Kidney epithelial cell (primary cell): Measurements from ENCODE around the gene ADGRL1. TPM values are rescaled to one million over a fixed set of nuclear protein-coding genes. Genes with fewer than 3 reads are reported as not detected.
"Not testable (repeated sequence)": the region's sequence is repeated elsewhere in the genome, so short reads cannot be mapped to it uniquely, and the experiment has no call there.

Experiments
- DNase-seq: peaks from one replicate; pipeline ENCODE4 v3.0.0-alpha.2; 2010; ENCODE audit warnings: low read depth
- H3K27me3 ChIP-seq: 2 replicates; pipeline ENCODE4 v1.6.0; 2011; ENCODE audit warnings: low read length; ENCODE audit not compliant: control insufficient read depth, insufficient read depth
- H3K36me3 ChIP-seq: 2 replicates; pipeline ENCODE4 v1.5.1; 2011; ENCODE audit warnings: low read length; ENCODE audit not compliant: control insufficient read depth, insufficient read depth
- H3K4me3 ChIP-seq: 2 replicates; pipeline ENCODE4 v1.5.1; 2011; ENCODE audit warnings: low read depth, mild to moderate bottlenecking, control low read depth, low read length
- total RNA-seq: library from RNA; depleted of rRNA; stranded (reverse); fragments of >200 nt; gene quantifications from 2 replicates; pipeline ENCODE4 v1.2.3, GENCODE V29; 2015
- TF ChIP-seq, protein P1 (sequence below): IDR thresholded peaks from 2 replicates; pipeline ENCODE4 v1.5.1; 2011; ENCODE audit warnings: mild to moderate bottlenecking, moderate library complexity, low read length, control low read depth, inconsistent platforms; ENCODE audit not compliant: insufficient read depth, poor library complexity, severe bottlenecking

ADGRL1 gene
- total RNA-seq, 1 donor from 2014 or later = 15.0 TPM

DNA sequence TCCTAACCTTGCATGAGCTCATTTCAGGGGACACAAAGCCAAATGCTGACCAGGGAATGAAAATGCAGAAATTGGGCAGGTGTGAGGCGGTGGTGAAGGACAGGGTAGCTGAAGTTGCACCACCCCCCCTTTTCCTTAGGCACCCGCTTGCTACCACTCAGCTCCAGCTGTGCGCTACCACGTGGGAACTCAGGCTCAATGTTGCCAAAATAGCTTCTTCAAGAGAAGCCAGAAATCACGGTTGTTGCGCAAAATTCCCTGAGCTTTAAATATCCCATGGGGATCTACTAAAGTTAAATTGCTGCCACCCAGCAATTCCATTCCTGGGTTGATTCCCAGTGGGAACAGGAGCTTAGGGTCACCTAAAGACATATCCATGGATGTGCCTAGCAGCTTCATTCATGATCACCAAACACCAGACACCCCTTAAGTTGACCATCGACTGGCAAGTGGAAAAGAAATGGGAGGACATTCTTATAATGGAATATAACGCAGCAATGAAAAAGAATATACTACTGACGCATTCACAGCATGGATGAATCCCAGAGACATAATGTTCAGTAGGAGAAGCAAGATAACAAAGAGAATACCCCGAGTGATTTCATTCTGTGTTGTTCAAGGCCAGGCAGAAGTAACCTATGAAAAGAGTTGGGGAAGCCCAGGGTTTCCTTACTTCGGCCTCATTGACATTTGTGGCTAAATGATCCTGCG lies 12.8 kb upstream of the ADGRL1 start:
- Histone ChIP-seq H3K4me3 (no peak overlapping the region), H3K27me3 (no peaks in the 10 kb centered on the region), H3K36me3 (no peaks in the 10 kb centered on the region)
- no peak for DNase-seq
- TF ChIP-seq, protein P1, sequence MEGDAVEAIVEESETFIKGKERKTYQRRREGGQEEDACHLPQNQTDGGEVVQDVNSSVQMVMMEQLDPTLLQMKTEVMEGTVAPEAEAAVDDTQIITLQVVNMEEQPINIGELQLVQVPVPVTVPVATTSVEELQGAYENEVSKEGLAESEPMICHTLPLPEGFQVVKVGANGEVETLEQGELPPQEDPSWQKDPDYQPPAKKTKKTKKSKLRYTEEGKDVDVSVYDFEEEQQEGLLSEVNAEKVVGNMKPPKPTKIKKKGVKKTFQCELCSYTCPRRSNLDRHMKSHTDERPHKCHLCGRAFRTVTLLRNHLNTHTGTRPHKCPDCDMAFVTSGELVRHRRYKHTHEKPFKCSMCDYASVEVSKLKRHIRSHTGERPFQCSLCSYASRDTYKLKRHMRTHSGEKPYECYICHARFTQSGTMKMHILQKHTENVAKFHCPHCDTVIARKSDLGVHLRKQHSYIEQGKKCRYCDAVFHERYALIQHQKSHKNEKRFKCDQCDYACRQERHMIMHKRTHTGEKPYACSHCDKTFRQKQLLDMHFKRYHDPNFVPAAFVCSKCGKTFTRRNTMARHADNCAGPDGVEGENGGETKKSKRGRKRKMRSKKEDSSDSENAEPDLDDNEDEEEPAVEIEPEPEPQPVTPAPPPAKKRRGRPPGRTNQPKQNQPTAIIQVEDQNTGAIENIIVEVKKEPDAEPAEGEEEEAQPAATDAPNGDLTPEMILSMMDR = no peak

DNA sequence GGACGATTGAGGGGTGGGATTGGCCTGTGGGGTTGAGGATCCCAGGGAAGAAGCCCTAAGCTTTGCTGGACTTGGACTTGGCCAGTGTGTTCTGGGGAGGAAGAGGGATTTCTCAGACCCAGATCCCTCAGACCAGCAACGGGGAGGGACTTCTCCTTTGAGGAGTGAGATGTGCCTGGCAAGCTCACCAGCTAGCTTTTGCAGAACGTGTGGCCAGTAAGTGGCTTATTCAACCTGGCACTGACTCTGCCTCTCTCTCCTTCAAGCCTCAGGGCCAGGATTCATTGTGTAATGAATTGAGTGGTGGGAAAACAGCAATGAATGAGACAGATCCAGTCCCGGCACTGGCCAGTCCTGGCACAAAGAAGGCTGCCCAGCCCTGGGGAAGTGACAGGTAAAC lies 11.9 kb upstream of the ADGRL1 start:
- H3K4me3 ChIP-seq, H3K36me3 ChIP-seq, H3K27me3 ChIP-seq, DNase-seq: not testable (repeated sequence)

DNA sequence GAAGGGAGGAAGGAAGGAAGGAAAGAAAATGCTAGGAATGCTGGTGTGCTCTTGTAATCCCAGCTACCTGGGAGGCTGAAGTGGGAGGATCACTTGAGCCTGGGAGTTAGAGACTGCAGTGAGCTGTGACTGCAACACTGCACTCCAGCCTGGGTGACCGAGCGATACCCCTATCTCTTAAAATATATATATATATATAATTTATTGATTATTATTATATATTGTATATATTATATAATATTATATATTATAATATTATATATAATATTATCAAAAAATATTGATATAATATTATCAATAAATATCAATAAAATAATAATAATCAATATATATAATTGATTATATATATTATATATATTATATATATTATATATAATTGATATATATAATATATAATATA lies 8.6 kb upstream of the ADGRL1 start:
- no peak for DNase-seq
- H3K4me3 ChIP-seq = no peak overlapping the region
- TF ChIP-seq, protein P1 = no peak
- peaks cover 7% of the 10 kb centered on the region for H3K27me3 ChIP-seq
- no peaks in the 10 kb centered on the region for H3K36me3 ChIP-seq

DNA sequence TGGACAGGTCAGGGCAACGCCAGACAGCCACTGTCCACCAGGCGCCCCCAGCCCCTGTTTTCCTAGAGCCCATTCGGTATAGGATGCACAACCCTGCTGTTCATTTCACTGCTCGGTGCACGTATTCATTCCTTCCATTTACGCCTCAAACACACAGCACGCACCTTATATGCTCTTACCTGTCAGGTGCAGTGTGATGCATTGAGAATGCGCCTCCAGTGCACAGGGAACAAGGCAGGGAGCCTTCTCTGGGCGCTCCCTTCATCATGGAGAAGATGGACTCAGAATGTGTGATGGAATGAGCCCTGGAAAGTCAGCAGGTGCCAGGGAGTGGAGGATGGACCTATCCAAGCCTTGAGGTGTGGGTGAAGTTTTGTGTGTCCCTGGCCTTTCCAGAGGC lies 4.2 kb upstream of the ADGRL1 start:
- DNase-seq, H3K4me3 ChIP-seq, H3K36me3 ChIP-seq: not testable (repeated sequence)
- peaks cover 29% of the 10 kb centered on the region for H3K27me3 ChIP-seq

DNA sequence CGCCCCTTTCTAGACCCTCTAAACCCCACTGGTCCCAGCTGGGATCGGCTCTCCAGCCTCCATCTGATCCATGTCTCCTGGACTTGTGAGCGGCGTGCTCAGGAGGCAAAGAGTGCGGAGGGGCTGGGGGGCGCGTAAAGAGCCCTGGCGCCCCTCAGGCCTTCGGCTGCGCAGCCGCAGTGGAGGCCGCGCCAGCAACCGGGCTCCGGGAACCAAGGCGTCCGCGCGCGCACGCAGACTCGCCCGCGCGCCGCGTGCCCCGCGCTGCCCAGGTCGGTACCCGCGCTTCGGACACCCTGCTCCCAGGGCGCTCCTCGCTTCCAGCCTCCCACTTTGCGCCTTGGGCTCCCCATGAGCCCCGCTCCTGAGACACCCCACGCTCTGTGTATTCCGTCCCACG lies 3.4 kb upstream of the ADGRL1 start:
- not testable (repeated sequence) for H3K36me3 ChIP-seq, DNase-seq, H3K4me3 ChIP-seq
- H3K27me3 ChIP-seq = peaks cover 36% of the 10 kb centered on the region

DNA sequence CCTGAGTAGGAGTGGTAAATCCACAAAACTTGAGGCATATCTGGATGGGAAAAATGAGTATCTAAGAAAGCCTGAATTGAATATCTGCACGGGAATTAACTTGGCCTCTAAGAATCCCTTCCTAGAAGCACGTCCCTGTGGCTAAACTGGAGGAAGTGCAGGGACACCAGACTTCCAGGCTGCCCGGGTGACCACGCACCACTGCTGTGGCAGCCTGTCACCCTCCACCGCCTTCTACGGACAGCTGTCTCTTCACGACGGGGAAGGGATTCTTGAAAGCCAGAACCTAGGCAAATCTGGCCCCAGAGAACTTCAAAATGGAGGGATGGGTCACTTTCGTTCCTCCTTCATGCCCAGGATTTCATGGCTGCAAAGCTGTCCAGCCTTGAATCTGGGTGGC lies 2.5 kb upstream of the ADGRL1 start:
- DNase-seq, H3K36me3 ChIP-seq, H3K4me3 ChIP-seq: not testable (repeated sequence)
- peaks cover 36% of the 10 kb centered on the region for H3K27me3 ChIP-seq

DNA sequence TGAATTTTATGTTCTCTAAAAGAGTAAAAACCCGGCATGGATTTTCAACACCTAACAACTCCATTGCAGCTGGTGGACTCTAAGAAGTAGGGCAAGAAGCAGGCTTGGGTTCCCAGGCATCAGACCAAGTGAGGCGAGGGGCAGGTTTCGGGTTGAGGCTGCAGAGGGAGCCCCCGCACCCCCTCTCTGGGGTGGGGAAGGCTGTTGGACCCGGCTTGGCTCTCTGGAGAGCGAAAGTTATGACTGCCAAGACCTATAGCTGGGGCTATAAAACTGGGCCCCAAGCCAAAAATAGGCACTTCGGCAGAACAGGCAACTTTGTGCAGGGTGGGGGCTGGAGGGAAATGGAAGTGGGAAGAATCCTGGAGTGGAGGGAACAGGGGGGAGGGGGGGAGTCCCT lies 1.8 kb upstream of the ADGRL1 start:
- not testable (repeated sequence) for DNase-seq, H3K4me3 ChIP-seq, H3K36me3 ChIP-seq
- H3K27me3 ChIP-seq = peaks cover 40% of the 10 kb centered on the region

DNA sequence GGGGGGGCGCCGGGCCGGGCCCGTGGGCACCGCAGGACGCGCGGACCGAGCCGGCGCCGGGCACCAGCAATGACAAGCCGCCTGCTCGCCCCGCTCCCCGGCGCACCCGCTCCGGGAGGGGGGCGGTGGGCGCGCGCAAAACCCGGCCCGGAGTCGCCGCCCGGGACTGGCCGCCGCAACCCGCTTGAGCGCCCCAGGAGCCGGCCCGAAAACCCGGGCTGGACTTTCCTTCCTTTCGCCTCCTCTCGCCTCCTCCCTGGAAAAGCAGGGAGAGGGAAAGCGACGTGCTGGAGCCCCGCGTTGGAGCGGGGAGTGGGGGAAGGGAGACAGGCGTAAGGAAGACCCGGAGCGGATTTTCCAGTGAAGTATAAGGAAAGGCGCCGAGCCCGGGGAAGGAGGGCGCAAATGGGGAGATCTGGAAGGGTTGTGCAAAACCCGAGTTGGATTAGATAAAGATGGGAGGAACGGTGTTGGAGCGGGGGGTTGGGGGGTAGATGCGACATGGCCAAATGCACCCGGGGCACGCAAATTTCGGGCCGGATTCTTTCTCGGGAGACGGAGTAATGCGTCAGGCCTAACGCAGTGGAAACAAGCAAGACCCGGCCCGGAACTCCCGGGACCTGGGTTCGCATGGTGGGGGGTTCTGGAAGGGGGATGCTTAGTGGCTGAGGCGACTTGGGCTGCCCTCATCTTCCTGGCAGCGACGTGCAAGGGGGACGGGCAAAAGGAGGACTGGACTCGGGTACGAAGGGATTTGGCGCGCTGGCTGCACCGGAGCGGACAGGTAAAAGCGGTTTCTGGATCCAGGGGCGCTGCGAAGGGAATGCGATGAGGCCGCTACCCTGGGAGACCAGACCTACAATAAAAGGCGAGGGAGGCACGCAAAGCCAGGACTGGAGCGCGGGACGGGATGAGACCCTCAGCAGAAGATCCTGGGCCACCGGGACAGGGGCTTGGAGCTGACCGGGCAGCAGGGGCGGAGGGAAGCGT lies 1.1 kb upstream of the ADGRL1 start:
- not testable (repeated sequence) for DNase-seq, H3K36me3 ChIP-seq
- Histone ChIP-seq H3K27me3 (peaks cover 40% of the 10 kb centered on the region), H3K4me3 (peak overlapping the region; percentile 38)

DNA sequence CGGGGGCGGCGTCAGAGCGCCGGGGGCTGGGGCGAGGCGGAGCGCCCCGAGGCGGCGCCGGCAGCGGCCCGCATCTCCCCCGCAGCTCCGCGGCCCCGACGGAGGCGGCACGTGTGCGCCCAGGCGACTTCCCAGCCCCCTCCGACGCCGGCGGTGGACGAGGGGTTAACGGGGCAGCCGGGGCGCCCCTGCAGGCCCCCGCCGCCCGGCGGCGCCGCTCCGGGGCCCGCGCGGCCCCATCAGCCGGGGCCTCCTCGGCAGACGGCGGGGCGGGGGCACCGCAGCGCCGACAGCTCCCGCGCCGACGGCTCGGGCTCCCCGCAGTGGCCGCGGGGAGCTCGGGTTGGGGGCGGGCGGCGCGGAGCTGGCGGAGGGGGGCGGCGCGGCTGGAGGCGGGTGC lies 339 bp upstream of the ADGRL1 start:
- Histone ChIP-seq H3K27me3 (peaks cover 40% of the 10 kb centered on the region), H3K4me3 (peak overlapping the region; percentile 41)
- H3K36me3 ChIP-seq, DNase-seq: not testable (repeated sequence)

DNA sequence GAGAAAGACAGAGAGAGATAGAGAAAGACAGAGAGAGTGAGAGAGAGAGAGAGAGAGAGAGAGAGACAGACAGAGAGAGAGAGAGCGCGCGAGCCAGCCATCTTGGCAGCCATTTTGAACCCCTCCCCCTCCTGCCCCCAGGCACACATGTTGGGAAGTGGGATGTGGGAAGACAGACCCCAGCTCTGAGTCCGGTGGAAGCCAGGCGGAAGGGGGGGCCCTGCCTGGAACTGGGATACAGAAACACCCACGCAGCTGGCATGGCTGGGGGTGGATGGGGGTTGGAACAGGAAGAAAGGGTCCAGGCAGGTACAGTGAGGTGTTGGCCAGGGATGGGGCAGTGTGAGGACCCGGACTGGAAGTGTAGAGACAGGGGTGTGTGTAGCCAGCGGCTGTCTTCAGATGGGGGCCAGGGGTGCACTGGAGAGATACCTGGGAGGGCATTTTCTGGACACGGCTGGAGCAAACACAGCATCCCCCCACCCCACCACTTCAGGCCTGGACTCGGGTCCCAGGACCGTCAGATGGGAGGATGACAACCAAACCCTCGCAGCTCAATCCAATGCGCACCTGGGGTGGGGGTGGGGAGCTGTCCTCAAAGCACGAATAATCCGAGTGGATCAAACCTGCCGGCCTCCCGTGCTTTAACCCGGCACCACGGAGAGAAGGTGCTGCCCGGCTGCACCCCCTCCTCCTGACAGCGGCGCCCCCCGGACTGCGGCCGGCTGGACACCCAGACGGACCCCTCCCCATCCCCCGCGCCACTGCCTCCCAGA lies 1.1 kb downstream of the ADGRL1 start:
- peak overlapping the region; percentile 41 for H3K4me3 ChIP-seq
- not testable (repeated sequence) for DNase-seq, H3K36me3 ChIP-seq
- H3K27me3 ChIP-seq = peaks cover 36% of the 10 kb centered on the region

DNA sequence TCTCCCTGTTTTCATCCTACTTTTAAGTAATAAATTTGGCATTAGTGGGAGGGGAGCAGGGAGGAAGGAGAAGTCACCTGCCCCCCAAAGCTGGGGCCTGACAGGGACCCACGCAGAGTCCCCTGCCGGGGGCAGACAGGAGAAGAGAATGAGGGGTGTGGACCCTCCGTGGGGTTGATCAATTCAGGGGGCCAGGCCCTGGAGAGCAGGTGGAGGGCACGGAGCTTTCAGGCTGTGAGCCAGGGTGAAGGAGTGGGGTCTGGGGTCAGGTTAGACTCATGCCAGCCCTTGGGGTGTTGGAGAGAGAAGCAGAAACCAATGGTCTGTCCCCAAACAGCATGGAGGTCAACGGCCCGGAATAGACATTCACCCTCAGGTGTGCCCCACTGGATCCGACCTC lies 1.8 kb downstream of the ADGRL1 start:
- not testable (repeated sequence) for DNase-seq, H3K36me3 ChIP-seq, H3K4me3 ChIP-seq
- peaks cover 29% of the 10 kb centered on the region for H3K27me3 ChIP-seq

DNA sequence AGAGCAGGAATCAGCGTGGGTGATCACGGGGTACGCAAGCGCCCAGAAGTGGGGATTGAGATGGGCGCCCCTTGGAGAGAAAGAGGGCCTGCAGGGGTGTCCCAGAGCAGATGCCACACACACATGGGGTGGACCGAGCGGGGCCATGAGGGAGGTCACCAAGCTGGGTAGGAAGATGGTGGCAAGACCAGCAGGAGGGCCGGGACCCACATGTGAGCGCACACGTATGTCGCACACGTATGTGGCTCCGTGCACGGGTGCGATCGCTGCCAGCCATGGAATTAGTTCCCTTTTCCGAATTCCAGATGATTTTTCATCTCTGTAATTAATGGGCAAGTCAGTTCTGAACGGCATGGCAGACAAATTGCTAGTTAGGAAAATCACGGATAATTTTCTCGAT lies 2.2 kb downstream of the ADGRL1 start:
- DNase-seq, H3K36me3 ChIP-seq, H3K4me3 ChIP-seq: not testable (repeated sequence)
- H3K27me3 ChIP-seq = peaks cover 26% of the 10 kb centered on the region
